Mesendoderm (in vitro differentiated cells): ENCODE data around the gene AGAP1.
A peak's percentile ranks its signal among the peaks of the same experiment; 100 is the strongest.

ENCODE experiments used
- DNase-seq: peaks from one replicate; pipeline ENCODE4 v3.0.0; 2013
- H2AK5ac ChIP-seq: 2 replicates; pipeline ENCODE4 v1.6.1; 2013; ENCODE audit warnings: low read length, inconsistent platforms
- H2BK120ac ChIP-seq: 2 replicates; pipeline ENCODE4 v1.6.1; 2013; ENCODE audit warnings: low read depth, mild to moderate bottlenecking, low read length, moderate library complexity, mixed read lengths
- H2BK15ac ChIP-seq: replicated peaks from 2 replicates; pipeline ENCODE4 v1.6.1; 2013; ENCODE audit warnings: low read depth, mild to moderate bottlenecking, moderate library complexity
- H2BK5ac ChIP-seq: 2 replicates; pipeline ENCODE4 v1.6.1; 2013; ENCODE audit warnings: low read length, inconsistent platforms
- H3K18ac ChIP-seq: 2 replicates; pipeline ENCODE4 v1.6.1; 2013; ENCODE audit warnings: mild to moderate bottlenecking, low read length, mixed read lengths
- H3K23ac ChIP-seq: one replicate; pipeline ENCODE4 v1.6.1; 2013; ENCODE audit warnings: low read length
- H3K27ac ChIP-seq: 2 replicates; pipeline ENCODE4 v1.5.1; 2013; ENCODE audit warnings: low read depth, mild to moderate bottlenecking, inconsistent platforms, low read length, moderate library complexity
- H3K27me3 ChIP-seq: 2 replicates; pipeline ENCODE4 v1.6.1; 2013; ENCODE audit warnings: low read length, control low read depth, mild to moderate bottlenecking, inconsistent platforms; ENCODE audit not compliant: insufficient read depth, poor library complexity
- H3K36me3 ChIP-seq: 2 replicates; pipeline ENCODE4 v1.6.1; 2013; ENCODE audit warnings: low read length, inconsistent platforms; ENCODE audit not compliant: control insufficient read depth, insufficient read depth
- H3K4ac ChIP-seq: one replicate; pipeline ENCODE4 v1.6.1; 2013; ENCODE audit warnings: low read depth, mild to moderate bottlenecking, low read length, moderate library complexity
- H3K4me1 ChIP-seq: 2 replicates; pipeline ENCODE4 v1.6.1; 2013; ENCODE audit warnings: low read depth, low read length, inconsistent platforms; ENCODE audit not compliant: control insufficient read depth
- H3K4me2 ChIP-seq: 2 replicates; pipeline ENCODE4 v1.6.1; 2013; ENCODE audit warnings: low read length
- H3K4me3 ChIP-seq: 2 replicates; pipeline ENCODE4 v1.5.1; 2013; ENCODE audit warnings: mild to moderate bottlenecking, low read length
- H3K56ac ChIP-seq: one replicate; pipeline ENCODE4 v1.6.1; 2013; ENCODE audit warnings: low read length
- H3K79me1 ChIP-seq: 2 replicates; pipeline ENCODE4 v1.6.1; 2013; ENCODE audit warnings: low read length, inconsistent platforms
- H3K79me2 ChIP-seq: 2 replicates; pipeline ENCODE4 v1.6.1; 2013; ENCODE audit warnings: mild to moderate bottlenecking, low read length; ENCODE audit not compliant: control insufficient read depth, insufficient read depth
- H3K9ac ChIP-seq: 2 replicates; pipeline ENCODE4 v1.6.1; 2013; ENCODE audit warnings: low read length, inconsistent platforms
- H4K5ac ChIP-seq: one replicate; pipeline ENCODE4 v1.6.1; 2013; ENCODE audit warnings: low read length
- H4K8ac ChIP-seq: one replicate; pipeline ENCODE4 v1.6.1; 2013; ENCODE audit warnings: low read depth, mild to moderate bottlenecking, control low read depth, low read length, moderate library complexity
- WGBS: extraction: QIAGEN DNeasy Blood & Tissue Kit; methylation state at CpG from one replicate; pipeline ENCODE4 v1.1.7; 2013; ENCODE audit warnings: low lambda C conversion rate, missing lambda C conversion rate; ENCODE audit not compliant: insufficient coverage; ENCODE audit errors: extremely low coverage; 5-methylcytosine and 5-hydroxymethylcytosine counted together

The AGAP1 gene

DNA sequence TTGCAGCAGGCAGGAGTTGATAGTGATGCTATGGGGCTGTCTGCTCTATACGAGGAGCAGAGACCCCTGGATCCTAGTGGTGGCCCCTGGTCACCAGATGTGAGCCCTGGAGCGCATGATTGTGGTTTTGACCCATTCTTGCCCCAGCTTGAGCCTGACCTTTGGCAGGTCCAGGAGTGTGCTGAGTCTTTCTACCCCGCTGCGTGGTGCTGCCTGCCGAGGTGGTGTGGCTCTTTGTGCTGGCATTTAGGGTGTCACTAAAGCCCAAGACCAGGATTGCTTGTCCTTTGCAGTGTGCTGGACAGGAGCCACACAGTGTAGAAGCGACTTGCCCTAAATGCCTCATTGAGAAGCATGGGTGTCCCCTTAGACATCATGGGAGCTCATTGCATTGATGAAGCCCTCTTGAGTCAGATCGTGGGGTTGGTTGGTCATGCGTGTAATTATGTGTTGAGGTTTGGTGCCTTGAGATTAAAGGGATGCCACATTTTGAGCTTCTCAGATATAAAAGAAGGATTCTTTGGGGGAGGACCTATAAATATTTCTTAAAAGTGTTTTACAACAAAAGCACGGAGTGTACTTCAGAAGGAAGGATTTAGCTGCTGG is 88.3 kb downstream of the AGAP1 start:
- no peaks in the 10 kb centered on the region for H3K36me3 ChIP-seq
- WGBS = no CpG with 5 or more reads among the region's 9 CpGs
- H4K5ac ChIP-seq = no peak overlapping the region

DNA sequence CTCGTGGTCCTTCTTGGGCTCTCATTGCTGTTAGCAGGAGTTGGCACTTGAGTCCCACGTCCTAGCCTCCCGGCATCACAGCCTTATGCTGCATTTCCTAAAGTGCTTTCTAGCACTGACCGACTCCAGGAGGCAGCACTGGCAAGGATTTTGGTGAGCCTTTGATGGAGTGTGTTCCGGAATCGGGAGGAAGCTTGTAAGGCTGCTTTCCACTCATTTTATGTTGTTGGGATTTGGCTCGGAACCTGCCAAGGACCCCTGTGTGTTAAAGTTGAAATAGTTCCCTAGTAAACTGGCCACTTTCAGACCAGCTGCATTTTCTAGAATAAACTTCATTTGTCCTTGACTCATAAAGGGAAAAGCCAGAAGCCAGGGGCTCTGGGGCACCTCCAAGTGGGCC is 88.9 kb downstream of the AGAP1 start:
- no peak overlapping the region for H2BK120ac ChIP-seq
- DNase-seq = no peak
- no peak overlapping the region for H3K4me3 ChIP-seq
- WGBS = no CpG with 5 or more reads among the region's 7 CpGs
- no peak overlapping the region for H3K4me2 ChIP-seq
- H3K27me3 ChIP-seq = no peaks in the 10 kb centered on the region
- H3K27ac ChIP-seq = no peak overlapping the region
- no peak overlapping the region for H2BK15ac ChIP-seq
- no peak overlapping the region for H3K56ac ChIP-seq
- H4K5ac ChIP-seq = no peak overlapping the region
- no peaks in the 10 kb centered on the region for H3K36me3 ChIP-seq
- no peak overlapping the region for H2AK5ac ChIP-seq
- no peaks in the 10 kb centered on the region for H3K4me1 ChIP-seq
- peaks cover 13% of the 10 kb centered on the region for H3K79me2 ChIP-seq
- H3K79me1 ChIP-seq = peaks cover 23% of the 10 kb centered on the region
- H3K18ac ChIP-seq = no peak overlapping the region
- H3K9ac ChIP-seq = no peak overlapping the region
- no peak overlapping the region for H2BK5ac ChIP-seq
- no peak overlapping the region for H4K8ac ChIP-seq
- no peak overlapping the region for H3K23ac ChIP-seq
- H3K4ac ChIP-seq = no peak overlapping the region

More for the DNA sequence above, 88.3 kb downstream of the AGAP1 start:
- Histone ChIP-seq H3K79me2 (peaks cover 13% of the 10 kb centered on the region), H2BK15ac (no peak overlapping the region), H2BK5ac (no peak overlapping the region), H3K4me3 (no peak overlapping the region), H3K9ac (no peak overlapping the region), H3K18ac (no peak overlapping the region), H4K8ac (no peak overlapping the region), H3K4me1 (no peaks in the 10 kb centered on the region), H3K23ac (no peak overlapping the region), H3K27me3 (no peaks in the 10 kb centered on the region), H2AK5ac (no peak overlapping the region), H3K4ac (no peak overlapping the region), H3K4me2 (no peak overlapping the region), H3K79me1 (peaks cover 24% of the 10 kb centered on the region), H3K56ac (no peak overlapping the region), H3K27ac (no peak overlapping the region), H2BK120ac (no peak overlapping the region)
- no peak for DNase-seq

DNA sequence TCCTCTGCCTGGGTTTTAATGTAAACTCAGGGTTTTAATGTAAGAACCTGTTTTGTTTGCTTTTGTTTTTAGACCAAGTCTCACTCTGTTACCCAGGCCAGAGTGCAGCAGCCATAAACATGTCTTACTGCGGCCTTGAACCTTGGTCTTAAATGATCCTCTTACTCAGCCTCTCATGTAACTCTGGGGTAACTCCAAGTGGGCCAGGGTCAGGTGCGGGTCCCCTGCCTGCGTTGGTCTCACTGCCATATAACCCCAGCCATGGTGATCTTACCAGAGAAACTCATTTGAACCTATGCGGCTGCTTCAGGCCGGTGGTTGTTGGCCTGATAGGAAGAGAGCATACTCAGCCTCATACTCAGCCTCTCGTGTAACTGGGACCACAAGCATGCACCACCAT is 89.3 kb downstream of the AGAP1 start:
- Histone ChIP-seq H4K5ac (no peak overlapping the region), H3K4ac (no peak overlapping the region), H2BK5ac (no peak overlapping the region), H3K36me3 (no peaks in the 10 kb centered on the region), H3K4me2 (no peak overlapping the region), H2BK120ac (no peak overlapping the region), H3K4me3 (no peak overlapping the region), H3K79me1 (peaks cover 19% of the 10 kb centered on the region), H2BK15ac (no peak overlapping the region), H3K9ac (no peak overlapping the region), H3K27ac (no peak overlapping the region), H3K4me1 (no peaks in the 10 kb centered on the region), H3K18ac (no peak overlapping the region), H3K23ac (no peak overlapping the region), H3K79me2 (peaks cover 11% of the 10 kb centered on the region), H4K8ac (no peak overlapping the region), H3K27me3 (no peaks in the 10 kb centered on the region), H3K56ac (no peak overlapping the region), H2AK5ac (no peak overlapping the region)
- no CpG with 5 or more reads among the region's 6 CpGs for WGBS
- DNase-seq = no peak

DNA sequence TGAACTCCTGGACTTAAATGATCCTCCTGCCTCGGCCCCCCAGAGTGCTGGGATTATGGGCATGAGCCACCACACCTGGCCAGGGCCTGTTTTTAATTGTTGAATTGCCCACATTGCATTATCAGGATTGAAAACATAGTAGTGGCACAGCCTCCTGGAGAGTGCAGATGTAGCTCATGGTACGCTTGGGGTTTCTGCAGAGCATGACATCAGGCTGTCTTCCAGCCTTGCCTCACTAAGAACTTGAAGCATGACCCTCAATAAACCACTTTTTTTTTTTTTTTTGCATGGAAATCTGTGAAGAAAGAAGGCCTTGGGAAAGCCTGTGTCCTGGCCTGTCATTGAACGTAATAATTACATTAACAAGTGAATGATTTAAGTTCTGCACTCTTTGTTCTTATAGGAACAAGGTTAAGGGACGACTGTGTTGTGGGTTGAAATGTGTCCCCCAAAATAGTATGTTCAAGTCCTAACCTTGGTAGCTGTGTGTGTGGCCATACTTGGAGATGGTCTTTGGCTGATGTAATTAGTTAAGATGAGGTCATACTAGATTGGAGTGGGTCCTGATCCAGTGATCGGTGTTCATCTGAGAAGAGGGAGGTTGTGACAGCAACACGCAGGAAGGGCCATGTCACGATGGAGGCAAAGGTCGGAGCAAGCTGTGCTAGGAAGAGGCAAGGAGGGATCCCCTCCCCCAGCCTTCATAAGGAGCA is 90.2 kb downstream of the AGAP1 start:
- peaks cover 17% of the 10 kb centered on the region for H3K79me1 ChIP-seq
- no peak overlapping the region for H3K56ac ChIP-seq
- no peak overlapping the region for H2BK15ac ChIP-seq
- H4K8ac ChIP-seq = no peak overlapping the region
- no CpG with 5 or more reads among the region's 8 CpGs for WGBS
- H3K9ac ChIP-seq = no peak overlapping the region
- H3K18ac ChIP-seq = no peak overlapping the region
- no peak overlapping the region for H3K4me2 ChIP-seq
- H2BK120ac ChIP-seq = no peak overlapping the region
- H3K36me3 ChIP-seq = no peaks in the 10 kb centered on the region
- no peak overlapping the region for H2BK5ac ChIP-seq
- H3K4me1 ChIP-seq = no peaks in the 10 kb centered on the region
- no peak overlapping the region for H3K27ac ChIP-seq
- H3K27me3 ChIP-seq = no peaks in the 10 kb centered on the region
- no peak overlapping the region for H3K23ac ChIP-seq
- H2AK5ac ChIP-seq = no peak overlapping the region
- no peak overlapping the region for H3K4me3 ChIP-seq
- no peak overlapping the region for H4K5ac ChIP-seq
- H3K79me2 ChIP-seq = peaks cover 10% of the 10 kb centered on the region
- no peak overlapping the region for H3K4ac ChIP-seq
- DNase-seq = no peak

DNA sequence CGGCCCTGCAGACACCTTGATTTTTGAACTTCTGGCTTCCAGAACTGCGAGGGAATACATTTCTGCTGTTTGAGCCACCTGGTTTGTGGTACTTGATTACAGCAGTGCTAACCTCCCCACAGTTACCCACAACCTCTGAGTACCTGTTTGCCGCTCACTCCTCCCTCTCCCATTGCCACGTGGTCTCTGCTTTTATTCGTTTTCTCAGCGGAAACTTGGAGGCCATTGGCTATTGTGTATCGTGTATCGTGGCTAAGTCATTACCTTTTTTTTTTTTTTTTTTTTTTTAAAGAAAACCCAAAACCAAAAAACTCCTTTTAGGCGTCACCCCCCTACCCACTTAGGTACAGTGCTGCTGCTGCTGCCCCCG is 90.8 kb downstream of the AGAP1 start:
- no peak overlapping the region for H3K4me2 ChIP-seq
- H2BK15ac ChIP-seq = no peak overlapping the region
- H3K79me1 ChIP-seq = peaks cover 17% of the 10 kb centered on the region
- H2AK5ac ChIP-seq = no peak overlapping the region
- H3K79me2 ChIP-seq = peaks cover 10% of the 10 kb centered on the region
- WGBS = no CpG with 5 or more reads among the region's 10 CpGs
- no peaks in the 10 kb centered on the region for H3K4me1 ChIP-seq
- H4K8ac ChIP-seq = no peak overlapping the region
- no peak overlapping the region for H3K4me3 ChIP-seq
- H3K56ac ChIP-seq = no peak overlapping the region
- no peak for DNase-seq
- peak overlapping the region; percentile 45 for H3K23ac ChIP-seq
- no peaks in the 10 kb centered on the region for H3K36me3 ChIP-seq
- no peak overlapping the region for H4K5ac ChIP-seq
- no peak overlapping the region for H3K18ac ChIP-seq
- H3K27me3 ChIP-seq = no peaks in the 10 kb centered on the region
- no peak overlapping the region for H3K27ac ChIP-seq
- no peak overlapping the region for H2BK5ac ChIP-seq
- H3K4ac ChIP-seq = no peak overlapping the region
- no peak overlapping the region for H3K9ac ChIP-seq
- H2BK120ac ChIP-seq = no peak overlapping the region

DNA sequence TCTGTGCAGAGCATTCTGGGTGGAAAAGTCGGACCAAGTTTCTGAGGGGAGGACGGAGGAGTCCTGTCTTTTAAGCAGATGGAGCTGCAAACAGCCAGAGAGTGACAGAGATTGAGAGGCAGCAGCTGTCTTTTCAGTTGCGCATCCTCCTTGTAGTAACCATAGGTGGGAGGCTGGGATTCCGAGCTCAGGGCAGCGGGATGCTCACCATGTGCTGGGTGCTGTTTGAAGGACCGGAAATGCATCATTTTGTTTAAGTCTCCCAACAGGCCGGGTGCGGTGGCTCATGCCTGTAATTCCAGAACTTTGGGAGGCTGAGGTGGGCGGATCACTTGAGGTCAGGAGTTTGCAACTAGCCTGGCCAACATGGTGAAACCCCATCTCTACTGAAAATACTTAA is 93.4 kb downstream of the AGAP1 start:
- H3K4me1 ChIP-seq = no peaks in the 10 kb centered on the region
- no peaks in the 10 kb centered on the region for H3K36me3 ChIP-seq
- no peak overlapping the region for H2BK120ac ChIP-seq
- H2BK15ac ChIP-seq = no peak overlapping the region
- peaks cover 8% of the 10 kb centered on the region for H3K79me2 ChIP-seq
- H2BK5ac ChIP-seq = no peak overlapping the region
- H3K4me2 ChIP-seq = no peak overlapping the region
- no peak overlapping the region for H4K8ac ChIP-seq
- WGBS = no CpG with 5 or more reads among the region's 9 CpGs
- no peak overlapping the region for H3K4me3 ChIP-seq
- H3K27ac ChIP-seq = no peak overlapping the region
- no peaks in the 10 kb centered on the region for H3K27me3 ChIP-seq
- H3K18ac ChIP-seq = no peak overlapping the region
- no peak overlapping the region for H3K4ac ChIP-seq
- no peak overlapping the region for H3K9ac ChIP-seq
- H3K56ac ChIP-seq = no peak overlapping the region
- DNase-seq = no peak
- H3K23ac ChIP-seq = no peak overlapping the region
- no peak overlapping the region for H2AK5ac ChIP-seq
- H4K5ac ChIP-seq = no peak overlapping the region
- peaks cover 13% of the 10 kb centered on the region for H3K79me1 ChIP-seq
